Neural cell (in vitro differentiated cells): ENCODE data around the gene USH1C. TPM values are rescaled to one million over a fixed set of nuclear protein-coding genes. Genes with fewer than 3 reads are reported as not detected.

ENCODE experiments used
- H2AFZ ChIP-seq: fragments of 200-600, 300-800 bp; sonication (generic), shearing (Covaris generic); 2 replicates; pipeline ENCODE4 v1.6.0; 2014; ENCODE audit warnings: low read depth, mild to moderate bottlenecking, antibody characterized with exemption, low read length, moderate library complexity
- H3F3A ChIP-seq: fragments of 200-600 bp; shearing (Covaris generic); 2 replicates; pipeline ENCODE4 v1.6.1; 2016; ENCODE audit warnings: mild to moderate bottlenecking, moderate library complexity, mixed read lengths, antibody characterized with exemption, low read length; ENCODE audit not compliant: insufficient read depth, poor library complexity, severe bottlenecking
- H3K27ac ChIP-seq: fragments of 200-600, 300-800 bp; sonication (generic), shearing (Covaris generic); 2 replicates; pipeline ENCODE4 v1.5.1; 2014; ENCODE audit warnings: mild to moderate bottlenecking, low read length, moderate library complexity
- H3K27me3 ChIP-seq: fragments of 300-800, 200-600 bp; sonication (generic), shearing (Covaris generic); 2 replicates; pipeline ENCODE4 v1.6.0; 2014; ENCODE audit warnings: mild to moderate bottlenecking, low read depth, low read length, moderate library complexity; ENCODE audit not compliant: insufficient read depth
- H3K36me3 ChIP-seq: fragments of 300-800, 200-600 bp; sonication (generic), shearing (Covaris generic); 2 replicates; pipeline ENCODE4 v1.5.1; 2014; ENCODE audit warnings: mild to moderate bottlenecking, antibody characterized with exemption, low read length, moderate library complexity; ENCODE audit not compliant: insufficient read depth
- H3K4me2 ChIP-seq: fragments of 300-800, 200-600 bp; sonication (generic), shearing (Covaris generic); 2 replicates; pipeline ENCODE4 v1.6.0; 2014; ENCODE audit warnings: mild to moderate bottlenecking, low read length
- H3K4me3 ChIP-seq: fragments of 300-800, 200-600 bp; sonication (generic), shearing (Covaris generic); 2 replicates; pipeline ENCODE4 v1.5.1; 2014; ENCODE audit warnings: mild to moderate bottlenecking, low read length, moderate library complexity
- H3K79me2 ChIP-seq: fragments of 200-600 bp; shearing (Covaris generic); replicated peaks from 2 replicates; pipeline ENCODE4 v1.6.0; 2014; ENCODE audit warnings: mild to moderate bottlenecking, low read length, moderate library complexity; ENCODE audit not compliant: insufficient read depth
- H3K9ac ChIP-seq: fragments of 300-800, 200-600 bp; sonication (generic), shearing (Covaris generic); 2 replicates; pipeline ENCODE4 v1.6.1; 2016; ENCODE audit warnings: mild to moderate bottlenecking, low read length, mixed read lengths
- H3K9me2 ChIP-seq: fragments of 200-600 bp; shearing (Covaris generic); 2 replicates; pipeline ENCODE4 v1.6.1; 2016; ENCODE audit warnings: mild to moderate bottlenecking, low read length, mixed read lengths; ENCODE audit not compliant: insufficient read depth
- H3K9me3 ChIP-seq: fragments of 200-600, 300-800 bp; sonication (generic), shearing (Covaris generic); 2 replicates; pipeline ENCODE4 v1.6.1; 2016; ENCODE audit warnings: mild to moderate bottlenecking, mixed run types, low read length, moderate library complexity, mixed read lengths
- H4K20me1 ChIP-seq: fragments of 200-600 bp; shearing (Covaris generic); 2 replicates; pipeline ENCODE4 v1.6.1; 2016; ENCODE audit warnings: mild to moderate bottlenecking, mixed run types; ENCODE audit not compliant: insufficient read depth
- CTCF ChIP-seq: fragments of 450-650 bp; IDR thresholded peaks from 2 replicates; pipeline ENCODE4 v1.5.1; 2014; ENCODE audit warnings: antibody characterized with exemption, mild to moderate bottlenecking, moderate library complexity; ENCODE audit not compliant: poor library complexity, severe bottlenecking
- EP300 ChIP-seq: fragments of 450-650 bp; conservative IDR thresholded peaks from 2 replicates; pipeline ENCODE4 v1.6.1; 2014; ENCODE audit warnings: antibody characterized with exemption, mild to moderate bottlenecking, moderate library complexity; ENCODE audit not compliant: poor library complexity, severe bottlenecking
- EZH2 ChIP-seq: fragments of 200-600, 300-800 bp; shearing (Covaris generic), sonication (generic); IDR thresholded peaks from 2 replicates; pipeline ENCODE4 v1.6.1; 2014; ENCODE audit warnings: antibody characterized with exemption, low read length, borderline replicate concordance, mild to moderate bottlenecking; ENCODE audit not compliant: insufficient read depth, poor library complexity, severe bottlenecking
- MXI1 ChIP-seq: fragments of 450-650 bp; conservative IDR thresholded peaks from 2 replicates; pipeline ENCODE4 v1.6.1; 2014; ENCODE audit warnings: antibody characterized with exemption, mild to moderate bottlenecking; ENCODE audit not compliant: poor library complexity, severe bottlenecking
- POLR2AphosphoS5 ChIP-seq: IDR thresholded peaks from 2 replicates; pipeline ENCODE4 v1.6.1; 2012
- RAD21 ChIP-seq: fragments of 450-650 bp; conservative IDR thresholded peaks from 2 replicates; pipeline ENCODE4 v1.6.1; 2014; ENCODE audit warnings: antibody characterized with exemption, mild to moderate bottlenecking, moderate library complexity
- SMC3 ChIP-seq: fragments of 450-650 bp; conservative IDR thresholded peaks from 2 replicates; pipeline ENCODE4 v1.6.1; 2014; ENCODE audit warnings: antibody characterized with exemption, mild to moderate bottlenecking, moderate library complexity; ENCODE audit not compliant: poor library complexity
- TAF1 ChIP-seq: IDR thresholded peaks from 2 replicates; pipeline ENCODE4 v1.6.1; 2012; ENCODE audit warnings: low read depth
- polyA plus RNA-seq: library from polyadenylated mRNA; depleted of rRNA; stranded (reverse); fragments of >200 nt; gene quantifications from 2 replicates; pipeline ENCODE4 v1.2.3, GENCODE V29; 2014
- TF ChIP-seq, protein P1 (sequence below): IDR thresholded peaks from 2 replicates; pipeline ENCODE4 v1.6.1; 2012; ENCODE audit warnings: borderline replicate concordance

USH1C gene
- polyA plus RNA-seq, 1 donor from 2014 or later = 0.67 TPM

DNA sequence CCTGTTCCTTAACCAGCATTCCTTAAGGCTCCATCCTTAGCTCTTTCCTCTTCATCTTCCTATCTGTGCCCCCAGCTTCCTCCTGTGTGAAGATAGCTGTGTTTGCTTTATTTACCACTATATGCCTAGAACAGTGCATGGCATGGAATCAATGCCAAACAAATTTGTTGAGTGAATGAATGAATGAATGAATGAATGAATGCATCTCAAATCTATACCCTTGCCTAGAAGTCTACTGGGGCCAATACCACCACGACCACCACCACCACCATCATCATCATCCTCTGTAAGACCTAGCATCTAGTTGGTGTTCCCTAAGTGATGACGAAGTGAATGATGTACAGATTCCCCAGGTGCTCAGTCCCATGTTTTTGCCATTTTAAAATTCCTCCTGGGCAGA, 2.0 kb upstream of the USH1C start:
- no peak for TF ChIP-seq MXI1
- Histone ChIP-seq H3K27me3 (no peaks in the 10 kb centered on the region), H3F3A (no peaks in the 10 kb centered on the region)

DNA sequence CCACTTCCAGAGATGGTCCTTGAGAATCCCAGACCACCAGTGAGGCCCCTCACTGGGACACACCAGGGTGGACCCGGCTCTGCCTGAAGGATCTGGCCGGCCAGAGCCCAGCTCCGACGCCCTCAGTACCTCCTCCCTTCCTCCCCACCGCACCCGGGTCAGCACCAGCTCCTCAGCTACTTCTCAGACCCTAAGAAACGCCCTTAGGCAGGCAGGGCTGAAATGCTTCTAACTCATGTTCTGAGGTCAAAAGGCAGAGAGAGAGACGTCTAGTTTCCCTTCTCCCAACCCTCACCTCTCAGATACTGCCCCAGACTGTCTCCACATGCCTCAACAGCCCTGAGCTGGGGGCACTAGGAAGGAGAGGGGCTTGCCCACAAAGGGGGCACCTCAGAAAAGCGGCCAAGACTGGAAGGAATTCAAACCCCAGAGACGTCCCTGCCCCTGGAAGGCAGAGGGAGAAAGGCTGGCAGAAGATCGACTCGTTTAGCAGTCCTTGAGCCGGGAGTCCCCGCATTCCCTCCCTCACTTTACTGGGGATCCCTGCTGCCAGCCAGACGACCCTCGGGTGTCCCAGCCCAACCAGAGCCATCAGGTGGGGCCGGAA, 539 bp downstream of the USH1C start:
- no peak overlapping the region for H2AFZ ChIP-seq

More for the DNA sequence above, 2.0 kb upstream of the USH1C start:
- Histone ChIP-seq H3K79me2 (no peaks in the 10 kb centered on the region), H3K27ac (no peak overlapping the region), H3K36me3 (no peaks in the 10 kb centered on the region), H3K4me3 (no peak overlapping the region), H4K20me1 (no peaks in the 10 kb centered on the region), H2AFZ (no peak overlapping the region), H3K4me2 (no peak overlapping the region), H3K9ac (no peak overlapping the region), H3K9me2 (no peaks in the 10 kb centered on the region), H3K9me3 (no peaks in the 10 kb centered on the region)

More for the DNA sequence above, 539 bp downstream of the USH1C start:
- no peaks in the 10 kb centered on the region for H4K20me1 ChIP-seq
- H3F3A ChIP-seq = no peaks in the 10 kb centered on the region
- no peaks in the 10 kb centered on the region for H3K36me3 ChIP-seq
- no peak overlapping the region for H3K9ac ChIP-seq
- H3K9me3 ChIP-seq = no peaks in the 10 kb centered on the region
- H3K79me2 ChIP-seq = no peaks in the 10 kb centered on the region
- no peak overlapping the region for H3K4me2 ChIP-seq
- no peak for TF ChIP-seq RAD21
- no peak for TF ChIP-seq SMC3
- no peak for TF ChIP-seq EZH2
- no peak for TF ChIP-seq MXI1
- TF ChIP-seq POLR2AphosphoS5 = no peak
- TF ChIP-seq EP300 = no peak
- no peak for TF ChIP-seq TAF1
- TF ChIP-seq, protein P1, sequence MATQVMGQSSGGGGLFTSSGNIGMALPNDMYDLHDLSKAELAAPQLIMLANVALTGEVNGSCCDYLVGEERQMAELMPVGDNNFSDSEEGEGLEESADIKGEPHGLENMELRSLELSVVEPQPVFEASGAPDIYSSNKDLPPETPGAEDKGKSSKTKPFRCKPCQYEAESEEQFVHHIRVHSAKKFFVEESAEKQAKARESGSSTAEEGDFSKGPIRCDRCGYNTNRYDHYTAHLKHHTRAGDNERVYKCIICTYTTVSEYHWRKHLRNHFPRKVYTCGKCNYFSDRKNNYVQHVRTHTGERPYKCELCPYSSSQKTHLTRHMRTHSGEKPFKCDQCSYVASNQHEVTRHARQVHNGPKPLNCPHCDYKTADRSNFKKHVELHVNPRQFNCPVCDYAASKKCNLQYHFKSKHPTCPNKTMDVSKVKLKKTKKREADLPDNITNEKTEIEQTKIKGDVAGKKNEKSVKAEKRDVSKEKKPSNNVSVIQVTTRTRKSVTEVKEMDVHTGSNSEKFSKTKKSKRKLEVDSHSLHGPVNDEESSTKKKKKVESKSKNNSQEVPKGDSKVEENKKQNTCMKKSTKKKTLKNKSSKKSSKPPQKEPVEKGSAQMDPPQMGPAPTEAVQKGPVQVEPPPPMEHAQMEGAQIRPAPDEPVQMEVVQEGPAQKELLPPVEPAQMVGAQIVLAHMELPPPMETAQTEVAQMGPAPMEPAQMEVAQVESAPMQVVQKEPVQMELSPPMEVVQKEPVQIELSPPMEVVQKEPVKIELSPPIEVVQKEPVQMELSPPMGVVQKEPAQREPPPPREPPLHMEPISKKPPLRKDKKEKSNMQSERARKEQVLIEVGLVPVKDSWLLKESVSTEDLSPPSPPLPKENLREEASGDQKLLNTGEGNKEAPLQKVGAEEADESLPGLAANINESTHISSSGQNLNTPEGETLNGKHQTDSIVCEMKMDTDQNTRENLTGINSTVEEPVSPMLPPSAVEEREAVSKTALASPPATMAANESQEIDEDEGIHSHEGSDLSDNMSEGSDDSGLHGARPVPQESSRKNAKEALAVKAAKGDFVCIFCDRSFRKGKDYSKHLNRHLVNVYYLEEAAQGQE = no peak
- TF ChIP-seq CTCF = no peak
- no peaks in the 10 kb centered on the region for H3K9me2 ChIP-seq
- no peak overlapping the region for H3K27ac ChIP-seq
- no peaks in the 10 kb centered on the region for H3K27me3 ChIP-seq
- no peak overlapping the region for H3K4me3 ChIP-seq
